Hematopoietic multipotent progenitor cell treated with erythropoietin and hydrocortisone succinate and interleukin-3 and kit ligand, for 4 days (in vitro differentiated cells): Measurements from ENCODE around the gene ACAD9.
A peak's percentile ranks its signal among the peaks of the same experiment; 100 is the strongest.
"Not testable (repeated sequence)": the region's sequence is repeated elsewhere in the genome, so short reads cannot be mapped to it uniquely, and the experiment has no call there.

Experiments
- DNase-seq: peaks from one replicate; pipeline ENCODE4 v3.0.0-alpha.2; 2015

Gene ACAD9

DNA sequence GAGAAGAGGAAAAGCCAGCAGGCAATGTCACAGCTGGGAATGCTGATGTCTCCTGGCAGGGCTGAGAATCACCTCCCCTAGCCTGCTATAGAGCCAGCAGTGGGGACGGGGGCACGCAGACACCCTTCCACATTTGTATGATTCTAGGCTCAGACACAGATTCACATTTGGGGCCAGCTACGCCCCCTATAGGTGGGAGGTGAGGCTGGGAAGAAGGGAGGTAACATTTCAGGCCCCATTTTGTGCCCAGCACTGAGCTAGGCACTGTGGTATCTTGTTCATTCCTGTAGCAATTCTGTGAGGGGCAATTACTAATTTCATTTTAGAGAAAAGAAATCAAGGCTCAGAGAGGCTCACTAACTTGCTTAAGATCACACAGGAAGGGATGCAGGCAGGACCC is 15.9 kb upstream of the ACAD9 start:
- no peak for DNase-seq

DNA sequence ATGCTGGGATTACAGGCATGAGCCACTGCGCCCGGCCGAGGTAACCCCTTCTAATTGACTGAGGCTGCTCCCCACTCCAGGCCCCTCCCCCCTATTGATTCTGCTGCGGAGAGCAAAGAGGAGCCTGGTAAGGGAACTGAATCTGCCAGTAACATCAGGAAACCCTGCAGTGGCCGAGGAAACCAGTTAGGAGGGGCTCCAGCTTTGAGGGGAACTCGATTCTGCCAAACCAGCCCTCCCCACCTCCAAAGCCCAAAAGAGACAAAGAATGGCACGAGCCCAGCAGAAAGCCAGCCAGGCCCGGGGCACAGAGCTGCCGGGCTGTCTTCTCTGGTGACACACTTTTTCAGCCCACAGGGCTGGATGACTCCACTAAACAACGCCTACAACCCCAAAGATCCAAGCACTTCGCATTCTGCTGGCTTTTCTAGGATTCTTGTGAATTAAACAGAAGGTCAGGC is 15.0 kb upstream of the ACAD9 start:
- peak; percentile 58 for DNase-seq

DNA sequence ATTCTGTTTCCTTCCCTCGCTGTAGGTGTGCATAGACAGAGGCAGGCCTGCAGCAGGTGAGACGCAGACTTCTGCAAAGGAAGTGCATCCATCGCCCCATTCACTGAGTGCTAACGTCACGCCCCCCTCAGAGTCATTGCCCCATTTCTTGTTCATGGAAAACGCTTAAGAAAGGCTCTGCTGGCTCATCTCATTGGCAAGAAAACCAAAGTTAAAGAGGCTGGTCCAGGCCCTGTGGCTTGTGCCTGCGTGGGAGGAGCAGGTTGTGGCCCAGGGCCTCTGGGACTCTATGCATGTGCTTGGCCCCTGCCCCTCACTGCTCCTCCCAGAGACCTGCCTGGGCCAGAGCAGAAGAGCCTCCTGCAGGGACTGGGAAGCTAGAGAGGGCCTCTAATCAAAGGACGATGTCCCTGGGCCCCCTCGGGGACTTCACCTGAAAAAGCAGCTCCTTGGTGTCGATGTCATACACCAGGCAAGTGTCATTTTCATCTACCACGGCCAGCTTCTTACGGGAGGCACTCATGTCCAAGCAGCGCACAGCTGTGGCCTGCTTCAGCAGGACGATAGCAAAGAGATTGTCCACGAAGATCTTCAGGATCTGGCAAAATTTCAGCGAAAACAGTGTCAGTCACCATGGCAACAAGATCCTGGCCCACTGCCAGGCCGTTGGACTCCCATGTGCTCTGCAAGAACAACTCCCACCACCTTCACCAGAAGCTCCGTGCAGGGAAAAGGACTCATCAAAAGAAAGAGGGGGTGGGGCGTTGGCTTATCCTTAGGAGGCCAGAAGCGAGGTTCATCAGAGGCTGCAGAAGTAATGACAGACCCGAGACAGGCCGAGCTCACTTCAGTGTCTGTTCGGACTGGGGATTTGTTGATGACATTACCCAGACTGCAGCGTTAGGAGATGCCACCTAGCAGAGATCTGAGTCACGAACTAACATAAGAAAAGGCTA is 14.3 kb upstream of the ACAD9 start:
- DNase-seq = peak; percentile 69

DNA sequence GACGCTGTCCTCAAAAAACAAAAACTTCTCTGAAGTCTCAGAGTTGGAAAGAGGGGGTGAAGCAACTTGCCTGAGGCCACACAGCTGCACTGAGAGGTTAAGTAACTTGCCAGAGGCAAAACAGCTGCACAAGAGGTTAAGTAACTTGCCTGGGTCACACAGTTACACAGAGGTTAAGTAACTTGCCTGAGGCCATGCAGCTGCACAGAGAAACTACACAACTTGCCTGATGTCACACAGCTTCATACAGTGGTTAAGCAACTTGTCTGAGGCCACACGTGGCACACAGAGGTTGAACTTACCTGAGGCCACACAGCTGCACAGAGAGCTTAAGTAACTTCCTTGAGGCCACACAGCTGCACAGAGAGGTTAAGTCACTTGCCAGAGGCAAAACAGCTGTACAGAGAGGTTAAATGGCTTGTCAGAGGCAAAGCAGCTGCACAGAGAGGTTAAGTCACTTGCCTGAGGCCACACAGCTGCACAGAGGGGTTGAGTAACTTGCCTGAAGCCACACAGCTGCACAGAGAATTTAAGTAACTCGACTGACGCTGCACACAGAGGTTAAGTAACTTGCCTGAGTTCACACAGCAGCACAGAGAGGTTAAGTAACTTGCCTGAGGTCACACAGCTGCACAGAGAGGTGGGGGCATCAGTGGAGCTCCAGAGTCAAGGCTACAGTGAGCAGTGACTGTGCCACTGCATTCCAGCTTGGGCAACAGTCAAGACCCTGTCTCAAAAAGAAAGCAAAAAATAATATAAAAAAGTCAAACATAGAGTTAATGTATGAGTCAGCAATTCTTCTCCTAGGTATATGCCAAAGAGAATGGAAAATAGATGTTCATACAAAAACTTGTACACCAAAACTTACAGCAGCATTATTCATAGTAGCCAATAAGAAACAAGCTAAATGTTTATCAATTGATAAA is 12.0 kb upstream of the ACAD9 start:
- DNase-seq = peak; percentile 37

DNA sequence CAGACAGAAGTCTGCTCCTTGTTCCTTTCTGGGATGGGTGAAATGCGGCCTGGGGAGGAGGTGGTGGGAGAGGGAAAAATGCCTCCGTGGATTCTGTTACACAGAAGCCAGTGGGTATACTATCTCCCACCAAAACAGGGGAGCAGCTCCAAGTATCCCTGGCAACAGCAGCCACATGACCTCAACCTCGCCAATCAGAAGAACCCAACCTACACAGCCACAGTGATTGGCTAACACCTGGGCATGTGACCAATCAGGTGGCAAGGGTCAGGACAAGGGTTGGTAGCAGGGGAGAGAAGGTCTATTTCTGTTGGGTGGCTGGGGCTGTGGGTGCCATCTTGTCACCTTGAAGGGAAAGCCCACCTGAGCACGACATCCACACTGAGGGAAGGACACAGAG is 9.1 kb upstream of the ACAD9 start:
- DNase-seq = no peak

DNA sequence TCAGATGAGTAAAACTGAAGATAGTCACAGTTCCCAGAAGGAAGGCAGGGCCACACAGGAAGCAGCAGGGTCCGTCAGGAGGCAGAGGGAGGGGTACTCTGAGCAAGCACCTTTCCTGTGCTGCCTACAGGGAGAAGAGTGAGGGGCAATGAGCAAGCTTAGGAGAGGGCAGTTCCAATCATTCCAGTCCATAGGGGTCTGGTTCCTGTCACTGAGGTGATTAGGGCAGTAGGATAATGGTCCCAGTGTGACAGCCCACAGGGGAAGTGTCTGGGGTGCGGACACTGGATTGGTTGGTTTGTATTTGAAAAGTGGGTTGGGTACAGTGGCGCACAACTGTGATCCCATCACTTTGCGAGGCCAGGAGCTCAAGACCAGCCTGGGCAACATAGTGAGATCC is 7.1 kb upstream of the ACAD9 start:
- DNase-seq = no peak

DNA sequence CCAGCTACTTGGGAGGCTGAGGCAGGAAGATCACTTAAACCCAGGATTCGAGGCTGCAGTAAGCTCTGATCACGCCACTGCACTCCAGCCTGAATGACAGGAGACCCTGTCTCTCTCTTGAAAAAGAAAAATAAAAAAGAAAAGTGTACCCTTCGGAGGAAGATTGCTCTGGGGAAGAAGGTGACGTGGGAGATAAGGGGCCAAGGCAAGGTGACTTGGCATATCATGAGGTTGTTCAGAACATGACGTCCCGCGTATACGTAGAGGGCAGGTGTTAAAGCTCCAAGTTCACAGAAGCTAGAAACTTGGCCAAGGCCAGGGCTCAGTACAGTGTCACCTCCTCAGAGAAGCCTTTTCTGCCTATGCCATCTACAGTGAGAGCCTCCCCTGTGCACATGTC is 6.7 kb upstream of the ACAD9 start:
- DNase-seq = no peak

DNA sequence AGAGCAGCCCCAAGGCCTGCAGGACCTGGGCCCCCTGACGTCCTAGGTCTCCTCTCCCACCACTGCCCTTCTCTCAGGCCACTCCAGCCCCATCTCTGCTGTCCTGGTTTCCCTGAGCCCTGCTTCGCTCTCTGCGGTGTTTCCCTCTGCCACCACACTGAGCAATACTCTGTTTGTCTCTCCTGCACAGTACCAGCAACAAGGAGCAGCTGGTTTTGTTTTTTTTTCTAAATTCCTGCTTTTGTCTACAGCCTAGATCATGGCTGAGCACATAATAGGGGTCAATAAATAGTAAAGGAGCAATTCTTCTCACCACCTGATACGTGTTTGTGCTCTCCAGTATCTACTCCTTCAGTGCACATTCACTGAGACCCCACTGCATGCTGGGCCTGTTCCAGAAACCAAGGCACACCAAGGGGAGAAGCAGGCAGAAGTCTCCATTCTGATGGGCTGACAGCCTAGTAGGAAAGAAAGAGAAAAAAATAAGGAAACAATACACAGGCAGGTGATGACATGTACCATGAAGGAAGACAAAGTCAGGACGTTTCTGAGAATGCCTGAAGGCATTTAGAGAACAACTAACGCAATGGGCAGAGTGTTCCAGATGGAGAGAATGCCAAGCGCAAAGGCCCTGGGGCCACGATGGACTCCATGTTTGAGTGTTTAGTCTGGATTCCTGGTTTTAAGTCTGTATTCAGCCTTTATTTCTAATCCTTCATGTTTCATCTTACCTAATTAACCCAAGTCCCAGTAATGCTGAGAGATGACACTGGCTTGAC is 6.0 kb upstream of the ACAD9 start:
- DNase-seq = no peak

DNA sequence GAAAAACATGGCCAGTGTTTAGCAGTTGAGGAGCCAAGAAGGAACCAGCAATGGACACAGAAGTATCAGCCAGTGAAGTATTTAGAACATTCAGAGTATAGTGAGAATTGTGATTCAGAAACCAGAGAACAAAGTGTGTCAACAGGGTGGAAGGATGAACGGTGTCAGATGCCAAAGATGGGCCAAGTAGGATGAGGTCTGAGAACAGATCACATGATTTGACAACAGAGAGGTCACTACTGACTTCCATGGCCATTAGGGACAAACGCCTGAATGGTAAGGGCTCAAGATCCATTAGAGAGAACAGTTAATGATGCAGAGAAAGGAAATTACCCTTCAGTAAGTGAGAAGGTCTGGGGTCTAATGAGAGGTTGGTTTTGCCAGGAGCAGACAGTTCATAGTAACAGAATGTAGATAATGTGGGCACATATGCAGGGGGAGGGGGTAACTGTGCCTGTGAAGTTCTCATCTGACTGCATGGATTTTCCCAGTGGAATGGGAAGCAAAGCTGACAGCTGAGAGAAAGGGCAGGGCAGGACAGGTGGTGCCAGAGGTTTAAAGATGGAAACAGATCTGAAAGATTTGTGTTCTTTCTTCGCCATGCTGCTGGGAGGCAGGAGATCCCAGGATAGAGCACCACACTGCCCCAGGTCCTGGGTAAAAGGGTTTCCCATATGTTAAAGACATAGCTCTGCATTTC is 4.8 kb upstream of the ACAD9 start:
- DNase-seq = no peak

DNA sequence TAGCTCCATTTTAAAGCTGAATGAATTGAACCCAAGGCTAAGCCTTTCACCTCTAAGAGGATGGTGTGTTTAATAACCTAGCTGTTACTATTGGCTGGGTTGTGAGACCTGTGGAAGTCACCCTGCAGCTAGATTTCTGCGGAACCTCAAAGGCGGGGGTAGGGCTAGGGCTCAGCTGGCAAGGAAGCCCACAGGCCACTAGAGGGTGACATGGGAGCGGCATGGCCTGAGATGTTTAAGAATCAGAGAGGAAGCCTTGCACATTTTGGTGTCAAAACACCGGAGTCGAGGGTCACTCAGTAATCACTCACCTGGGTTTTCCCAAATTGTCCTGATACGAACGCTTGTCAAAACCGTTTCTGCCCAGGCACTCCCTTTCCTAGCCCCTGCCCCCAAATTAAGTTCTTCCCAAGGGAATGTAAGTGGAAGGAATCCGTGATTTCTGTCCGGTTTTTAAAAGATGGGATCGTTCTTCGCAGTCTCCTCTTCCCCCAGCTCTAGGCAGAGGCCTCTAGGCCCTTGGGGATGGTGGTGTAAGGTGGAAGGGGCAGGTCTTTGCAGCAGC is 3.8 kb upstream of the ACAD9 start:
- peak; percentile 92 for DNase-seq

DNA sequence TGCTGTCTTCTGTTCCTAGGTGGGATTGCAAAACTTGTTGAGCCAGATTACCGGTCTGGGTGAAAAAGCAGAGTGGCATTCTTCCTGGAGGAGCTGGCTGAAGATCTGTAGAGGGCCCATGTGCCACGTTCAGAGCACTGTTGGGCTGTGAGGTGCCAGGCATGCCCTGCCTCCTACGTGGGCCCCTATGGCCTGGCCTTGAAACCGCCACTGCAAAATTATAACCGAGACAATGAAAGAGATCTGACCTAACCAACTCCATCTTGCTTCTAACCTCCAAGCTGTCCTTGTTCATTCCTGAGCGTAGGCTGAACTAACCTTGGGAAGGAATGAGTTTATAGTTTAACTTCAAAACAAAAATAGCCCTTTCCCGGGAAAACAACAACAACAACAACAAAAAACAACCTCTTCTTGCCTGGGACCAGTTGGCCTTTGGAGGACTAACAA is 1.4 kb upstream of the ACAD9 start:
- DNase-seq = no peak

DNA sequence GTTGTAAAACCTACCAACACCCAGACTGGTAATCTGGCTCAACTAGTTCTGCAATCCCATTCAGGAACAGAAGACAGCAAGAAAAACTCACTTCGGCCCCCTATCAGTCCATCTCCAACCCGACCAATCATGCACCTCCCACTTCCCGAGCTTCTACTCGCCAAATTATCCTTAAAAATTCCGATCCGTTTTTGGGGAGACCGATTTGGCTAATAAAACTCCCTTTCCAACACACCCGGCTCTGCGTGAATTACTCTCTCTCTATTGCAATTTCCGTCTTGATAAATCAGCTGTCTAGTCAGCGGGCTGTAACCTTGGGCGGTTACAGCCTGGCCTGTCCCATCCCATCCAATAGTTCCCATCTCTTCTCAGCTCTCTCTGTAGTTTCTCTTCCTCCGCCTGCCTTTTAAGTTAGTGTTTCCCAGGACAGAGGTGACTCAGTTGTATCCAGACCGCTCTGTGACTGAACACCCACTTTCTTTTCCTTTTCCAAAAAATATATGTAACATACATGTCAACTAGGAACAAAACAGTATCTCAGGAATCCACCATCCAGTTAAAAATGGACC is 780 bp upstream of the ACAD9 start:
- DNase-seq = peak; percentile 74

DNA sequence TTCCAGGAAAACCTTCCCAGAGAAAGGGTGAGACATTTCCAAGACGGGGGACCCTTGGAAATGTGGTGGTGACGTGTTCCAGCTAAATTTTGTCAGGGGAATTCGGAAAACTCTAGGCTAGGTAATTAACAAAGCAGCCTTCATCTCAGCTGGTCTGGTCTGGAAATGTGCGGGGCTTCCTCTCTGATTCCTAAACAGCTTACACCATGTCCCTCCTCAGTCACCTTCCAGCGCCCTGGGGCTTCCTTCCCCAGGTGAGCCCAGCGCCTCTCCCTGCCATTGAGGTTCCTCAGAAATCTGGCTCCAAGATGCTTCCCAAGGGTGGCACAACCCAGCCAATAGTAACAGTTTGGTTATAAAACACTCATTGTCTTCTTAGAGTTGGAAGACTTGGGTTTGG is 571 bp downstream of the ACAD9 start:
- DNase-seq = peak; percentile 29

DNA sequence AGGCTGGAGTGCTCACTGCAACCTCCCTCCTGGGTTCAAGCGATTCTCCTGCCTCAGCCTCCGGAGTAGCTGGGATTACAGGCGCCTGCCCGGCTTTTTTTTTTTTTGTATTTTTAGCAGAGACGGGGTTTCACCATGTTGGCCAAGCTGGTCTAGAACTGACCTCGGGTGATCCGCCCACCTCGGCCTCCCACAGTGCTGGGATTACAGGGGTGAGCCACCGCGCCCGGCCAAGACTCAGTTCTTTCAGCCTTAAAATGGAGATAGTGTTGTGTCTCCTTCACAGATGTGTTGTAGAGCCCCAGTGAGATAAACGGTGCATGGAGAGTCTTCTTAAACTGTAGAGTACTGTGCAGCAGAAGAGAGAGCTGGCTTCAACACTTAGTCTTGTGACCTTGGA is 1.0 kb downstream of the ACAD9 start:
- DNase-seq = not testable (repeated sequence)

DNA sequence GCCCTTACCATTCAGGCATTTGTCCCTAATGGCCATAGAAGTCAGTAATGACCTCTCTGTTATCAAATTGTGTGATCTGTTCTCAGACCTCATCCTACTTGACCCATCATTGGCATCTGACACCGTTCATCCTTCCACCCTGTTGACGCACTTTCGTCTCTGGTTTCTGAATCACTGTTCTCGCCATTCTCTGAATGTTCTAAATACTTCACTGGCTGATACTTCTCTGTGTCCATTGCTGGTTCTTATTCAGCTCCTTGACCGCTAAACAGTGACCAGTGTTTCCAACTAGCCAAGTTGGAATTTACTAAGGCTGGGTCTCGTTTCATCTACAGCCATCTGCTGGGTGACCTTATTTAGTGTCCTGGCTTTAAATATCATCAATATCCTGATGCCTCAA is 2.2 kb downstream of the ACAD9 start:
- no peak for DNase-seq

DNA sequence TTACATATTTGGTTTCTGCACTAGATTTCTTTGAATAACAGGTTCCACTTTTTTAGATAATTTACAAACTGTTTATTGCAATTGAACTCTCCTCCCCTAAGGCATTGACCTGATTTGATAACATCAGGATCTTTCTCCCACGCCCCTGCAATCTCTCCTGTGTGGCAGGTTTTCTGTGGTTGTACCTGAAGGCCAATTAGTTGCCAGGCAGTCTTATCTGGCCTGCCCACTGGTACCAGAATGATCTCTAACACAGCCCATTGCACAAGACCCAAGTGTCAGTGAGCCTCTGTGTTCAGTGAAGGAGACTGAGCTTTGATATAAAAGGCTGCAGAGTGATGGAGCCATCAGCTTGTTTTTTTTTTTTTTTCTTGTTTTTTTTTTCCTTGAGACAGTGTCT is 3.3 kb downstream of the ACAD9 start:
- DNase-seq = peak; percentile 58

DNA sequence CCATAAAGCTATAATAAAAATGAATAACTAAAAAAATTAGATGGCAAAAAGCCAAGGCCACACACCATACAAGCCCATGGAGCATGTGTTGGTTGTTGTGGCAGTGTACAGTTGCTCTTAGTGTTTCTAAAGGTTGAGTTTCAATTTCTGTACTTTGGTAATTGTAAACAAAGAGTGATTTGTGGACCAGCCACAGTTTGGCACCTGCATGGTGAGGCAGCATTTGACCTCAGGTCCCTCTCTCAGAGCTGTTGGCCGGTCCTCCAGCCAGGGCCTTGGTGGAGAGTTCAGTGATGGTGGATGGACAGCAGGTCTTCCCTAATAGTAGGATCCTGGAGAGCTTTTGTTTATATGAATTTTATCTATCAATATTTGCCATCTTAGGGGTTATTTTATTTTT is 5.6 kb downstream of the ACAD9 start:
- no peak for DNase-seq

DNA sequence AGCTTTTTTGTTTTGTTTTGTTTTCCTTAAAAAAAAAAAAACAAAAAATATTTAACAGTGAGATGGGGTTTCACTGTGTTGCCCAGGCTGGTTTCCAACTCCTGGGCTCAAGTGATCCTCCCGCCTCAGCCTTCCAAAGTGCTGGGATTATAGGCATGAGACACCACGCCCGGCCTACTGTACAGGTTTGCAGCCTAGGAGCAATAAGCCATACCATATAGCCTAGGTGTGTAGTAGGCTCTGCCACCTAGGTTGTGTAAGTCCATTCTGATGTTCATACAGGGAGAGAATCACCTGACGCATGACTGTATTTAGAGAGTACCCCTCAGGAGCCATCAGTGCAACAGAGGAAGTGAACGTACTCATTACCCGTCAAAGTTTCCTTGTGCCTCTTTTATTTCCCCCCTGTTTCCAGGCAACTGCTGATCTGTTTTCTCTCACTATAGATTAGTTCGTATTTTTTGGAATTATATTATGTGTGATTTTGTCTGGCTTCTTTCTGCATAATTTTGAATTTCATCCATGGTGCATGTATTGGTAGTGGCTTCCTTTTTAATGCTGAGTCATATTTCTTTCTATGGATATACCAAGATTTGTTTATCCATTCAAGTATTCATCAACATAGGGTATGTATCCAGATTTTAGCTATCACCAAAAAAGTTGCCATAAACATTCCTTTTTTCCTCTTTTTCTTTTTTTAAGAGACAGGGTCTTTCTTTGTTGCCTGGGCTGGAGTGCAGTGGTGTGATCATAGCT is 9.9 kb downstream of the ACAD9 start:
- no peak for DNase-seq

DNA sequence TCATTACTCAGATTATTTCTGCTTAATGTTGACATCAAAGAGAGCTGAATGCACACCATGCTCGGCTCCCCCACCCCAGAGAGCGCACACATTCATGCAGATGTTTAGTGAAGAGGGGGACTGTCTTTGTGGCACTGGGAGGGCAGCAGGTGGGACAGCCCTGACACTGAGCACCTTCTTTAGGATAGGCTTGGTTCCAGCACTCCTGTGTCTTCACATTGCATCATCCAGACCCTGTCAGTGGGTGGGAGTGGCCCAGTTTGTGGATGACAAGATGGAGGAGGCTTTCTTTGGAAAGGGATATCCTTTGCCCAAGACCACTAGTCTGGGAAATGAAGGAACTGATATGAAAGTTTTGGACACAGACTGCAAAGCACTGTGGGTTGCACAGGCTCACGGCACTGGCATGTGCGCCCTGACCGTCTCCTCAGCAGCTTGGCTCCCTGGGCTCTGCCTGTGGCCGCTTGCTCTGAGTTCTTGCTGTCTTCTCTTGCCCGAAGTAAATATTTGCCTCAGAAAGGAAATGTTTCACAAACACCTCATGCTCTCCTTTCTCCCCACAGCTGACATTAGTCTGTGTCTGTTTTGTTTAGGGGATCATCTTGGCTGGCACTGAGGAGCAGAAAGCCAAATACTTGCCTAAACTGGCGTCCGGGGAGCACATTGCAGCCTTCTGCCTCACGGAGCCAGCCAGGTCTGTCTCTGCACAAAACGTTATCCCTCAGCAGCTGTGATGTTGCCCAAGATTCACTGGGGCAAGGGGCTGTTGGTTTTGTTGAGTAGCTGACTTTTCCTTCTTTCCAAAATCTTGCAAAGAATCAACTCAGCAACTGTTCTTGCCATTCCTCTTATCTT is 16.6 kb downstream of the ACAD9 start:
- DNase-seq = no peak

DNA sequence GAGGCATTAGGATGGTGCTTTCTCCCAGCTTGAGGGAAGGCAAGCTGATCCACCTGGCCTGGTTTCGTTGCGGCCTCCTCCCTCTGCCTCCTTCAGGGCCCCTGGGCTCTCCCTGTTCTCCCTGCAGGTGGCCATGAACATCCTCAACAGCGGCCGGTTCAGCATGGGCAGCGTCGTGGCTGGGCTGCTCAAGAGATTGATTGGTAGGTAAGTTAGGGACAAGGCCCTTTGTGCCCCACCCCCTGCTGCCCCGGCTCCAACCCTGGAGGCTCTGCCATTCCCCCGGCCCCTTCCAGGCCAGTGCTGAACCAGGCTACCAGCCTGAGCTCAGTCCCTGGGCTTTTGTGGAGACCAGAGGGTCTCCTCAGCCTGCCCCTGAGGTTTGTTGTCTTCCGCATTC is 23.0 kb downstream of the ACAD9 start:
- DNase-seq = no peak
